Suppressor macrophage (primary cell): Measurements from ENCODE around the gene ABCA3.

ENCODE experiments used
- DNase-seq, 4 experiments: peaks; one replicate each; pipeline ENCODE4 v3.0.0-alpha.2; 2020 to 2022

The ABCA3 gene

GRCh38 chr16:2308089-2308962 lies 32.2 kb downstream of the ABCA3 start:
- DNase-seq: no peak

- no peak for DNase-seq
Measured at GRCh38 chr16:2299915-2300192, 40.7 kb downstream of the ABCA3 start.

- DNase-seq: no peak
Measured at GRCh38 chr16:2299121-2299914, 41.2 kb downstream of the ABCA3 start.

GRCh38 chr16:2298621-2299020 lies 41.9 kb downstream of the ABCA3 start:
- no peak for DNase-seq

- DNase-seq: no peak
Measured at GRCh38 chr16:2297506-2297860, 43.0 kb downstream of the ABCA3 start.

GRCh38 chr16:2296661-2297505 lies 43.6 kb downstream of the ABCA3 start:
- DNase-seq: peak; percentile 32 to 67 (median 49)

- DNase-seq: peak; percentile 5 to 27 (median 16)
Measured at GRCh38 chr16:2295056-2295798, 45.3 kb downstream of the ABCA3 start.

GRCh38 chr16:2292221-2292620 lies 48.3 kb downstream of the ABCA3 start:
- no peak for DNase-seq

- DNase-seq: no peak
Measured at GRCh38 chr16:2289282-2289681, 51.2 kb downstream of the ABCA3 start.

GRCh38 chr16:2288726-2289125 lies 51.8 kb downstream of the ABCA3 start:
- no peak for DNase-seq

- DNase-seq: no peak
Measured at GRCh38 chr16:2287916-2288547, 52.5 kb downstream of the ABCA3 start.

GRCh38 chr16:2286550-2286949 lies 54.0 kb downstream of the ABCA3 start:
- DNase-seq: no peak

GRCh38 chr16:2285731-2286191 lies 54.8 kb downstream of the ABCA3 start:
- DNase-seq: no peak

- DNase-seq: no peak
Measured at GRCh38 chr16:2284797-2285576, 55.5 kb downstream of the ABCA3 start.

GRCh38 chr16:2284001-2284770 lies 56.3 kb downstream of the ABCA3 start:
- DNase-seq: no peak

- DNase-seq: no peak
Measured at GRCh38 chr16:2282866-2283555, 57.5 kb downstream of the ABCA3 start.

- DNase-seq: no peak
Measured at GRCh38 chr16:2282262-2282661, 58.3 kb downstream of the ABCA3 start.

- no peak for DNase-seq
Measured at GRCh38 chr16:2280981-2281542, 59.5 kb downstream of the ABCA3 start.

GRCh38 chr16:2280461-2280860 lies 60.1 kb downstream of the ABCA3 start:
- DNase-seq: no peak
